ENCODE measurements around the gene OR51B4. TPM values are rescaled to one million over a fixed set of nuclear protein-coding genes. Genes with fewer than 3 reads are reported as not detected.

Gene OR51B4
- total RNA-seq, 1 experiment from 2014 or later: 43.7 TPM

GRCh38 chr11:5265832-5266231 lies 35.9 kb downstream of the OR51B4 start:
- Histone ChIP-seq H4K20me1 (ENCODE audit: insufficient read depth) (no peaks in the 10 kb centered on the region; the same call in 1 of the 2 replicates), H3K27ac (ENCODE audit: low read depth, low read length) (no peak overlapping the region), H3K4me1 (ENCODE audit: control insufficient read depth in 1 of 2, insufficient read depth in 2 of 2, low read length in 2 of 2) (no peaks in the 10 kb centered on the region), H2AFZ (ENCODE audit: low read depth, low read length, poor library complexity, severe bottlenecking) (no peak overlapping the region), H3K4me3 (replicated peaks in 1 of 2; ENCODE audit: low read depth in 1 of 2, low read length in 2 of 2) (no peak overlapping the region), H3K9me3 (ENCODE audit: control insufficient read depth in 1 of 2, insufficient read depth in 1 of 2, low read depth in 1 of 2, low read length in 2 of 2) (no peaks in the 10 kb centered on the region), H3K36me3 (ENCODE audit: control insufficient read depth in 1 of 2, insufficient read depth in 2 of 2, low read length in 2 of 2) (peaks cover 0 to 8% of the 10 kb centered on the region in 2 experiments; a peak in 1 of 4 replicates), H3K27me3 (ENCODE audit: insufficient read depth, low read length) (no peaks in the 10 kb centered on the region), H3K9me2 (ENCODE audit: insufficient read depth) (no peaks in the 10 kb centered on the region), H3K9ac (ENCODE audit: low read length) (no peak overlapping the region), H3K79me2 (ENCODE audit: insufficient read depth, low read length) (no peaks in the 10 kb centered on the region), H3K4me2 (ENCODE audit: low read length) (no peak overlapping the region)
- ChIA-PET CTCF (no interaction called here), RAD21 (ENCODE audit: low non-redundant PET in 1 of 2, low total read pairs in 2 of 2, uncharacterized antibody in 2 of 2, unreplicated experiment in 2 of 2) (no interaction called here), POLR2A (no interaction called here)
- BruUV-seq (replicated peaks): no TSS peak
- ATAC-seq (no peak), DNase-seq (ENCODE audit: low read depth, low spot score) (no peak)
- no peak for TF ChIP-seq EZH2 (IDR thresholded peaks at IDR 0.05)
- no peak for TF ChIP-seq ZBTB33 (IDR thresholded peaks at IDR 0.05; ENCODE audit: extremely low read depth, insufficient replicate concordance, low read length)
- TF ChIP-seq ZNF274 (IDR thresholded peaks at IDR 0.05; ENCODE audit: low read depth, low read length): no peak
- no peak for TF ChIP-seq ATF3 (IDR thresholded peaks at IDR 0.05)
- intact Hi-C loops (cut with micrococcal nuclease): no loop called here

- intact Hi-C loops (cut with micrococcal nuclease): no loop called here
- ATAC-seq (no peak), DNase-seq (ENCODE audit: low read depth, low spot score) (no peak)
- no peak overlapping the region for H3K9ac ChIP-seq (ENCODE audit: low read length)
- ChIA-PET CTCF (no interaction called here), RAD21 (ENCODE audit: low non-redundant PET in 1 of 2, low total read pairs in 2 of 2, uncharacterized antibody in 2 of 2, unreplicated experiment in 2 of 2) (no interaction called here), POLR2A (no interaction called here)
- no peaks in the 10 kb centered on the region for H3K9me3 ChIP-seq (ENCODE audit: control insufficient read depth in 1 of 2, insufficient read depth in 1 of 2, low read depth in 1 of 2, low read length in 2 of 2)
- no peak overlapping the region for H3K4me2 ChIP-seq (ENCODE audit: low read length)
- H3K27me3 ChIP-seq (ENCODE audit: insufficient read depth, low read length): no peaks in the 10 kb centered on the region
- no peaks in the 10 kb centered on the region for H3K4me1 ChIP-seq (ENCODE audit: control insufficient read depth in 1 of 2, insufficient read depth in 2 of 2, low read length in 2 of 2)
- H3K79me2 ChIP-seq (ENCODE audit: insufficient read depth, low read length): no peaks in the 10 kb centered on the region
- no peak overlapping the region for H2AFZ ChIP-seq (ENCODE audit: low read depth, low read length, poor library complexity, severe bottlenecking)
- no peaks in the 10 kb centered on the region; a peak in 2 of 4 replicates for H3K36me3 ChIP-seq (ENCODE audit: control insufficient read depth in 1 of 2, insufficient read depth in 2 of 2, low read length in 2 of 2)
- H3K27ac ChIP-seq (ENCODE audit: low read depth, low read length): no peak overlapping the region
- no peaks in the 10 kb centered on the region for H4K20me1 ChIP-seq (ENCODE audit: insufficient read depth)
- H3K9me2 ChIP-seq (ENCODE audit: insufficient read depth): no peaks in the 10 kb centered on the region
- H3K4me3 ChIP-seq (replicated peaks in 1 of 2; ENCODE audit: low read depth in 1 of 2, low read length in 2 of 2): no peak overlapping the region
- BruUV-seq (replicated peaks): no TSS peak
- TF ChIP-seq EGR1 (IDR thresholded peaks at IDR 0.05; ENCODE audit: low read depth): no peak
- TF ChIP-seq CBX3 (IDR thresholded peaks at IDR 0.05; ENCODE audit: low read depth): no peak
- TF ChIP-seq ATF3 (IDR thresholded peaks at IDR 0.05): no peak
- TF ChIP-seq RAD21 (IDR thresholded peaks at IDR 0.05; ENCODE audit: low read depth): no peak
- no peak for TF ChIP-seq YY1 (IDR thresholded peaks at IDR 0.05; ENCODE audit: extremely low read depth, insufficient replicate concordance, low read depth, low read length)
- TF ChIP-seq MAX (IDR thresholded peaks at IDR 0.05): no peak
- TF ChIP-seq SRF (IDR thresholded peaks at IDR 0.05; ENCODE audit: low read depth): no peak
- TF ChIP-seq ZBTB33 (IDR thresholded peaks at IDR 0.05; ENCODE audit: extremely low read depth, insufficient replicate concordance, low read length): no peak
- TF ChIP-seq JUND (IDR thresholded peaks at IDR 0.05): no peak
- no peak for TF ChIP-seq SP1 (IDR thresholded peaks at IDR 0.05; ENCODE audit: low read depth)
- TF ChIP-seq EZH2phosphoT487 (IDR thresholded peaks at IDR 0.05; ENCODE audit: borderline replicate concordance): no peak
- no peak for TF ChIP-seq POLR2AphosphoS5 (IDR thresholded peaks at IDR 0.05; ENCODE audit: low read depth, low read length)
- no peak for TF ChIP-seq CEBPB (IDR thresholded peaks at IDR 0.05; ENCODE audit: low read depth)
- no peak for TF ChIP-seq ELF1 (IDR thresholded peaks at IDR 0.05; ENCODE audit: borderline replicate concordance, low read depth)
- no peak for TF ChIP-seq EZH2 (IDR thresholded peaks at IDR 0.05)
Observed at GRCh38 chr11:5258543-5259262, 43.0 kb downstream of the OR51B4 start.
